Activated CD8-positive, alpha-beta memory T cell treated with anti-CD3 and anti-CD28 coated beads for 1 hour (primary cell): ENCODE data around the gene GP5.

Source experiments
- DNase-seq, 2 donors: peaks; one replicate each; pipeline ENCODE4 v3.0.0-alpha.2; 2020; ENCODE audit warnings: low read depth in 1 of 2; ENCODE audit errors: extremely low read depth in 1 of 2

GP5 gene

DNA sequence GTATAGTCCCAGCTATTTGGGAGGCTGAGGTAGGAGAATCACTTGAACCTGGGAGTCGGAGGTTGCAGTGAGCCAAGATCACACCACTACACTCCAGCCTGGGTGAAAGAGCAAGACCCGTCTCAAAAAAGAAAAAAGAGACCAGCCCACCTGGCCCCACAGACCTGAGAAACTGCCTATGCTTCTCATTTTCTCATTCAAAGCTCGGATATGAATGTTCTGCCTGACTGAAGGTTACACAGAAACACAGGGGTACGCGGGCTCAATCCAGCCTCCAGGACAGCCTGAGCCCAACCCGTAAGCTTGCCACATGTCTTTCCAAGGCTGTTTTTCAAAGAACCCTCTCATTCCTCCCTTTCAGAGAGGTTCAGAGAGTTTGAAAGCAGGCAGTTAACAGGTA is 19.8 kb downstream of the GP5 start:
- no peak for DNase-seq

DNA sequence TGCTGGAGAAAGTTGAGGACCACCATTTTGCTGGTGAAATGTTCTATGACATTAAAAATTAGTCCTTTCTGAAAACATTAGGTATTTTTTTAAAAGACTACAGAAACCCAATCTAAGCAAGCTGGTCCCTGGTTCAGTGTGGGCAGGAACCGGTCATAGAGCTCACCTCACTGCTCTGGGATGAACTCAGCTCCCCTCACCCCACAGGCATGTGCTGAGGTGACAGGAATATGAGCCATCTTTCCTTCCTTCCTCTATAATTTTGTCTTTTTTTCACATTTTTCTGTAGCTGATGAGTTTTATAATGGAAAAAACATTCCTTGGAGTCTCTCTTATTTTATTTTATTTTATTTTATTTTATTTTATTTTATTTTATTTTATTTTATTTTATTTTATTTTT is 21.4 kb downstream of the GP5 start:
- DNase-seq, result no peak

DNA sequence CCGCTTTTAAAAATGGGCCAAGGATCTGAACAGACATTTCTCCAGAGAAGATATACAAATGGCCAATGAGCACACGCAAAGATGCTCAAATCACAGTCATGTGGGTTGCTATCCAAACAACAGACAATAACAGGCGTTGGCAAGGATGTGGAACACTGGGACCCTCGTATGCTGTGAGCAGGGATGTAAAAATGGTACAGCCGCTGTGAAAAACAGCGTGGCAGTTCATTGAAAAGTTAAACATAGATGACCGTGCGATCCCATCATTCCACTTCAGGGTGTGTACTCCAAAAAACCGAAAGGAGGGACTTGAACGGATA is 22.9 kb downstream of the GP5 start:
- no peak for DNase-seq

DNA sequence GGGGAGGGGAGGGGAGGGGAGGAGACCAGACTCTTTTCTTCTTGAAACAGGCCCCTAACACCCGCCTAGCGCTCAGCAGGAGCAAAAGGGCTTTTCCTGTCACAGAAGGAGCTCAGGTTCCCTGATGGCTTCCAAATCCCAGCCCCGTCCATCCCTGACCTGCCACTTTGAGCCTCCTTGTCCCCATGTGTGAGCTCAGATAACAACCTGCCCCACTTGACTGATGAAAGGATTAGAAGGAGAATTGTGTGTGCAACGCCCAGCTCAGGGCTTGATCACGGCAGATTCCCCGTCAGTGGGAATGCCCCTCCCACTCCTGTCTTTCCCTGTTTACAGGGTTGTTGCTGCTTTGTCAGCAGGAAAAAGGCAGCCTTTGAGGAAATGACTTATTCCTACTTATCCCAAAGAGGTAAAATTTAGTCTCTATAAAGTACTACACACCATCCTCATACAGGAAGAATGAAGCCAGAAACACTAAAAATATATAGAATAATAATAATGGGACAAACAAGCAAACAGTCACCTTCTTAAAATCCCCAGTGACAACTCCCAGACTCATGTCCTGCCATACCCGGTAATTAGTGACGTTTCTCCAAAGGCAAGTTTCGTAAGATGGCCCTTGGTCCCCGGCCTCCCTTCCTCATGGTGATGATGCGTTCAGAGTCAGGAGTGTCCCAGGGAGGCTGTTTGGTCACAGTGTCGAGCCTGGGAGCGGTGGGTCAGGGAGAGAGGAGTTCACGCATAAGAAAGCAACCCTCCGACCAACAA is 23.4 kb downstream of the GP5 start:
- DNase-seq, result no peak

DNA sequence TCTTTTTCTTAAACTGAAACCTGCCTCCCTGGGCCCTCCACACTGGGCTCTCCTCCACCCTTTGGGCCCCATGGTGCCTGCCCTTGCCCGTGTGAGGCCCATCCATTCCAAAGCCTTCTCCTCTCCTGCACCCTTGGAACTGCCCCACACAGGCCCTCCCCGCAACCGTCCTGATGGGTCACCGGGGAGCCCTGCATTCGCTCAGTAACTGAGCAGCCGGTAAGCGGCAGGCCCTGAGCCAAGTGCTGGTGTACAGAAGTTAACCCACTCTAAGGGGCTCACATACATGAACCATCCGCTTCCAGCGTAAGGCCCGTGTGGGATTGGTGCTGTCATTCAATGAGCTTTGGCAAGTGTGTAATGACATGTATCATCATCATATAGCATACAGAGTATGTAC is 24.1 kb downstream of the GP5 start:
- DNase-seq, result no peak

DNA sequence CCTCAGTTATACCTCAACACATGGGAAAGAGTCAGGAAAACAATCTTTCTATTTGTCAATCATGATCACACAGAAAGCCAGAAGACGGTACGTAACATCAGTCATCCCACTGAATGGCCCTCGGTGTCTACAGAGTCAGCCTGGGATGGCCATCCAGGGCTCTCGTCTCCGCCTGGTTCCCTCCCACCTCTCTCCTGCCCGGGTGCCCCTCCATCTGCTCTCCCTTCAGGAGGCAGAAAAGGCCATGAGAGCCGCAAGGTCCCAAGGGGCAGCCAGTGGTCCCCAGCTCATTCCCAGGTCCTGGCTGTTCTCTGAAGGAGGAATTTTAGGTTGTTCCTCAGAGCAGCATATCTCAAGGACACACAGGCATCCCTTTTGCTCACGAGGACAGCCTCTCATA is 25.2 kb downstream of the GP5 start:
- no peak for DNase-seq

DNA sequence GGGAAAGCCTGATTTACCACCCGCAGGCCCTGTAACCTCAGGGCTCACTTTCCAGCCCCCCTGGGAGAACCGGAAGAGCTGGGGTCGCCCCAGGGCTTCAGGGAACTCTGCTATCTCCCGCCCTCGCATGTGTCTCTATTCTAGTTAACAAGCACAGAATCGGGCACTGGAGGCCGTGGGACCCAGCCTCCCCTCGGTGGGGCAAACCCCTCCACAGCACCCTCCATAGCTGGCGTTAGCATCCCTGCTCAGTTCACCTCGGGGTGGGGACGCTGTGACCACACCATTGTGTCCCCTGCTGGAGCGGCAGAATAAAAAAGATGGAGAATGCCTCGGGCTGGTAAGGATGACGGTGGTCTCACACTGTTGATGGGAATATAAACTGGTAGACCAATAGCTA is 26.0 kb downstream of the GP5 start:
- no peak for DNase-seq

DNA sequence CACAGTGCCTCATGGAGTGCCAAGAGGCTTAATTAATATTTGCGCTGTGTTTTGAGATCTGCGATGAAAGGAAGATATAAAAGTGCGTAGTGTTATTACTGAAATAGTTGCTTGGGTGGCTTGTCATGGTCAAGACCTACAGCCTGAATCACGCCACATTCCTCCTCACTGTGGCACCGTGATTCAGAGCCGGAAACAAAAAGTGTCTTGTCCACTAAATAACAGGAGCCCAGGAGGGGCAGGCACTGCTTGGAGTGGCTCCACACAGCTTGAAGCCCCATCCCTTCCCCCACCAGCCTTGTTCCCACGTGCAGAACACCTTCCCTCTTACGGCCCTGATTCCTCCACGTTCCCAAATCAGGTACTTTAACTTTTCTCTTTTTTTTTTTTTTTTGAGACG is 28.3 kb downstream of the GP5 start:
- no peak for DNase-seq

DNA sequence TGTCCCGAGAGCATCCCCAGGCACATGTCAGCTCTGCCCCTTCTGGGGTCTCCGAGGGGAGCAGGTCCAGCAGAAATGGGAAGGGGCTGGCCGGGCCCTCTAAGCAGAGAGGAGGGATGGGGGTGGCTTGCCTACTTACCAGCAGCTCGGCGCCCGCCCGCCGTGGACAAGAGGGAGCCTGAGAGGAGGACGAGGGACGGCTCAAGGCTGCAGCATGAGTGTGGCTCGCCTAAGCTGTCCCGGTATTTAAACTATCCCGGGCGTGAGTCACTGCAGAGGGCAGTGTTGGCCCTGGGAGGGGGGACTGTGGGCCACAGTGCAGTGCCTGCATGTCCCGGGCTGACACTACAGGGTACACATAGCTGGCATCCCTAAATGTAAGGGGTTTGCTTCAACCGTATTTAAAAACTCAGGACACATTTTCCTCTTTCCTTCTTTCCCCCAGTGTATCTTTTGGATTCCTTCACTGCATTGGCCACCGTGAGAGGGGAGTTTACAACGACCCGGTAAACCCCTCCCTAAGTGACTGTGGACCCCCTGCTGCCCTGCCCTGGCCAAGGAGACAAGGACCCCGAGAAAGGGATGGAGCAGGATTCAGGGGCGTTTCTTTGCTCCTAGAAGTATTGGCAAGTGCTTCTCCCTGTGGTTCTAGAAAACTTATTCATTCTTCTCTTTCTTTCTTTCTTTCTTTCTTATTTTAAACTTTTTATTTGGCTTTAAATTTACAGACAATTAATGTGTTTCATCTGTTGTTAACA is 29.4 kb downstream of the GP5 start, which contains the start of gene LRRC15:
LRRC15 (minus strand) TSS at position 222 of the 758 bp plus-strand sequence. CDS start 8,700 bp downstream, outside the sequence.
- no peak for DNase-seq

DNA sequence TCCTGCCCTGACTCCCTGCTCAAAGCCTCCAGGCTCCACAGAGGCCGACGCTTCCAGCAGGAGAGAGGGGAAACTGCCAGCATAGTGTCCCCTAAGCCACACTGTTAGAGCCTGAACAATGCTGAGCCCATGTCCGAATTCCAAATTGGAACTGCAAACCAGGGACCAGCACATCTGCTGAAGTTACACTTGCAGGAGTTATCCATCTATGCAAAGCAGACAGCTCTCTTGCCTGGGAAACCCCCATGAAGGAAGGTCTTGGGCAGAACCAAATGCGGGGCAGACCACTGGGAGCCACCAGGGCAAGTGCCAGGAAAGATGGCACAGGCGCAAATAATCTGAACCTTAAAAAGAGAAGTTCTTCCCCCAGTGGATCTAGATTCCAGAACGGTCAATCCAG is 30.1 kb downstream of the GP5 start:
- DNase-seq, result no peak

DNA sequence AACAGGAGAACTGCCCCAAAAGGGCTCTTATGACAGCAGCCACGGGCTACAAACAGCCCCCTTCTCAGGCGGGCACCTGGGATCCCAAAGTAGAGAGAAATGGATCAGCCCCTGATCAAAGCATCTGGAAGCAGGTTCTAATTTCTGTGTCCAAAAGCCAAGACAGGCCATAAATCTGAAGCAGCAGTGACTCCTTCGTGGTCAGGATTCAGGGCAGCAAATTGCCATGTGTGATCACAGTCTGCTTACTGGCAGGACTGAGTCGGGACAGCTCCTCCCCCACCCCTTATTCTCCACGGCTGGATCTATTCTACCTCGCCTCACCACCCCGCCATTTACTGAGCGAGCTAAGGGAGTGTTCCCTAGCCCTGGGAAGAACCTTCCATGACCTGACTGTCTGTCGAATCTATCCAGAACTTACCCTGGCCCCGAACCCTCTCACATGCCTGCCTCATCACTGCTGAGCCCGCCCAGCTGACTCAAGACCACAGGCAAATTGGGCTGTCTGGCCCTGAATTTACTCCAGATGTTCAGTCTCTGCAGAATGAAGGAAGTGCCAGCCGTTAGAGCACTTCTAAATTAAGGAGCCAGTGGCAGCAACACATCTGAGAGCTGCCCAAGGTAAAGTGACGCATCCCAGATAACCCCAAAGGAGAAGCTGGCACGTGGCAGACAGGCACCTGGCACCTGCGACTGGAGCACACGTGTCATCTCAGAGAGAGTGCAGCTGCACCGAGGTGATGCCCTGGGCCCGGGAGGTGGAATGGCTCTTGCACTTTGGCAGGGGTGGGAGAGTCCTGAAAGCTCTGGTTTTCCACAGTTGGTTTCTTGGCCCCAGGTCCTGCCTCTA is 30.8 kb downstream of the GP5 start:
- DNase-seq, result no peak

DNA sequence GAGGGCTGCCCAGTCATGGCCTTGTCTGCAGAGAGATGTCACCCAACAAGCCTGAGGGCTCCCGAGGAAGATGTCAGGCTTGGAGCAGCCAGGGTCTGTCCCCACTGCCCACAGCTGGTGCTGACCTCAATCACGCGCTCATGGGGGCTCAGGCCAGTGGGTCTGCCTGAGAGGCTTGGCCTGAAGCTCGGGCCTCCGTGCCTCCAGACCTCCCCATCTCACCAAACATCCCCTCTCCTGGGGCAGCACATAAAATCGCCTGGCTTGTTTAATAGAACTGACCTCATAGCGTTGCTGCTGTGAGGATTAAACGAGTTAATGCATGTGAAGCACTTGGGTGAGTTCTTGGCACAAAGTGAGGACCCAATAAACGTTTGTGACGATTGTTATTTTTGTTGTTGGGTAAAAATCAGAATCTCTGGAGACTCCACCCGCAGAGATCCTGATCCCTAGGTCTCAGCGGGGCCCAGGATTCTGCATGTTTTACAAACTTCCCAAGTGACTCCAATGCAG is 33.0 kb downstream of the GP5 start:
- DNase-seq, result no peak

DNA sequence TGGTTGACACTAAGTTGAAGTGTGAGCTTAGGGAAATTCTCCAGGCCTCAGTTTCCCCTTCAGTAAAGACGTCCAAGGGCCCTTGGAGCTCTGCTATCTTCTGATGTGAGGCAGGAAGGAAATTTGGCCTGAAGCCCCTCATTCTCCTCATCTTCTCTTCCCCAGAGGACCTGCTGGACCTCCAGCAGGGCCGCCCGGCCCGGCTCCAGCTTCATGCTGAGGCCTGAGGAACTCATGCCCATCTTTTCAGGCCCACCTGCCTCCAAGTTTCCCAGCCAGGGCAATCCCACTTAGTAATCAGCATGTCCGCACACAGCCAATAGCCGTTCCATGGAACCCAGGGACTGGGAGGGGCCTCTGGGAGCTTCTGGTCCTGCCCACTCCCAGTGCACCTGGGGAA is 33.5 kb downstream of the GP5 start:
- no peak for DNase-seq

DNA sequence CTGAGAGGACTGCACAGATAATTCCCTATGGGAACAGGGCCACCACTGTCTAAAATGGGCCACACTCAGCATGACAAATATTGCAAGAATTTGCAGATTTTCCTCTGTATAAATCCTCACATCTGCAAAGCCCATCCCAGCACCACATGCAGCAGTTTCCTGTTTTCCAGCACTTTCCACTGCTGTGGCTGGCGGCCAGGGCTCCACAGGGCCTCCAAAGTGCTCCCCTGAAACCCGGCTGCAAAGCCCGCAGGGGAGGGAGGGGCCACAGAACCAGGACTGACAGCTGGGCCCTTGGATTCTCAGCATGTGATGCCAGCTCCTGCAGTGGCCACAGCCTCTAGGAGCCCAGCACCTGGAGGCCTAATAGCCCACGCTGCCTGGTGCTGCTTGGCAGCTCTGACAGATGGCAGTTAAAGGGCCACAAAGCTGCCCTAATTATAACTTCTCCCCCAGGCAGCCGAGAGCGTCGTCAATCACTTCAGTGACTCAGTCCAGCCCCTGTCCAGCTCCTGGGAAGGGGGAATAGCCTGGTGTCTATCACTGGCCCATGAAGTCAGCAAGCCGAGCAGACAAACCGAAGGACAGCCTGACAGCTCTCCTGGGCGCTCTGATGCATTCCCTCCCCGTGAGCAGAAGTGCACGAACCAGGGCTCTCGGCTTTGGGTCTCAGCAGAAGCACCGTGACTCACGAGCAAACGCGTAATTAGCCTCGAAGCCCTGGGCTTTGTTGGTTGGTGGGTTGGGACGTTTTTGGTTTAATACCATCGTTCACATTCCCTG is 34.2 kb downstream of the GP5 start:
- DNase-seq, result no peak

DNA sequence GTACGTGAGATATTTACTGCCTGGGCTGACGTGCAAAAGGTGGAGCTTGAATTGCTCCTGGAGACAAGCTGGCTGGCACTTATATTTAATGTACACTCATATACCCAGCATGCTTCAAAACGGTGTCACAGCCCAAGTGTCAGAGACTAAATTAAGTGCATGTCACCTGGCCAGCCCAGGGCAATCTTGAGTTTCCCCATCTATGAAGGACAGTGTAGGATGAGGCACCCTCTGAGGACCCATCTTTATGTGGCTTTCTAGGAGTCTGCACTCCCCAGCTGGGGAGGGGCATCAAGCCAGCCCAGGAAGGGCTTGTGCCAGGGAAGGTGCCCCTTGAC is 34.8 kb downstream of the GP5 start:
- no peak for DNase-seq

DNA sequence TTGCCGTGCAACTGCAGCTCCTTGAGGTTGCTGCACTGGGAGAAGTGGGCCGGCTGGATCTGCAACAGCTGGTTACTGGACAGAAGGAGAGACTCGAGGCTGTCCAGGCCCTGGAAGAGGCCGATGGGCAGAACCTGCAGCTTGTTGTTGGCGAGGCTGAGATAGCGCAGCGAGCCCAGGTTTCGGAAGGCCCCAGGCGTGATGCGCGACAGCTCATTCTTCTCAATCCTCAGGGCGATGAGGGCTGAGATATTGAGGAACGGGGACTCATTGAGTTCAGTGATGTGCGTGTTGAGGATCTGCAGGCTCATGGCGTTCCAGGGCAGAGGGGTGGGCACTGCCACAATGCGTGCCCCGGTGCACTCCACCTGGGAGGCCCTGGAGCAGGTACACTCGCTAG is 38.5 kb downstream of the GP5 start:
- no peak for DNase-seq

DNA sequence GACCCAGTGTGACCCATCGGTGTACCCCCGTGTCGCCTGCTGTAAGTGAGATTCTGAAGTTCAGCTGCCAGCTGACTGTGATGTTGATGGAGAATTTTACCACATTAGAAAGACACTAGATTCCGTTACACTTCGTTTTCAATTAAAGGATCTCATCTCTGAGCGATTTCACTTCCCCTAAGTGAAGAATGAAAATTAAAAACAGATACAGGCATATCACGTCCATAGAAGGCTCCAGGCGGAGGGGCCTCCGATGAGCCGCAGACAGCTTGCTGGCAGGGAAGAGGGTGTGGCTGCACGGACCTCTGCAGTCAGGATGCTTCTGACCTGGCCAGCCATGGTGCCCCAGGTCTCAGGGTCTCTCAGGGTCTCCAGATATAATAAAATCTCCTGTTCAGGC is 41.4 kb downstream of the GP5 start:
- DNase-seq, result no peak

DNA sequence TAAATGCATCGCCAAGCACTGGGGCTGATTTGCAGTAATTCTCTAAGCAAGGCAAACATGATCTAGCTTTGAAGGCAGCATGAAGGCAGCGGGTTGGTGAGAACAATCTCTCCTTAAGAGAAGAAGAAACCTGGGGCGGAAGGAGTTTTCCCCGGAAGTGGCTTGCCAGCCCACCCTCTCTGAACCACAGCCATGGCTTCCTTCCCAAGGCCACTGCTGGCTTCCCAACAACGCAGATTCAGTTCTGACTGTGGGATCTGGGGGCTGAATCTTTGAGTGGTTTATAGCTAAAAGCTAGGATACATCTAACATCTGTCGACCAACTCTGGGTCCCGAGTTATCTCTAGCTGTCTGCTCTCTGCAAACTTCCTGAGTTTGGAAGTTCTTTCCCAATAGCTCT is 43.7 kb downstream of the GP5 start:
- no peak for DNase-seq

DNA sequence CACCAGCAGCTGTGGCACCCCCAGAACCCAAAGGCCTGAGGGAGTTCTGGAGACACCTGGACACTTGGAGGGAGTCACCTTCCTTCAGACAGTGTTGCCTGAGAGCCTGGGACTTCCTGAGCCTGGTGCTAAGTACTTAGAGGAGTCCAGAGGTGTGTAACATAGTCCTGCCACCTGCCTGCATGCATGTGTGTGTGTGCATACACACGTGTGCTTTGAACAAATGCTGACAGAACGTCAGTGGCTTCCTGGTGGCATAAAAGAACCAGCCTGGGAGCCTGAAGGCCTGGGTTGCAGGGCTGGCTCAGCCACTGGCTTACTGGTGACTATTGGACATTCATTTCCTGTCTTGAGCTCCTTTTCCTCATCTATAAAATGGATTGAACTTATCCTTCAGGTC is 44.8 kb downstream of the GP5 start:
- DNase-seq, result no peak

DNA sequence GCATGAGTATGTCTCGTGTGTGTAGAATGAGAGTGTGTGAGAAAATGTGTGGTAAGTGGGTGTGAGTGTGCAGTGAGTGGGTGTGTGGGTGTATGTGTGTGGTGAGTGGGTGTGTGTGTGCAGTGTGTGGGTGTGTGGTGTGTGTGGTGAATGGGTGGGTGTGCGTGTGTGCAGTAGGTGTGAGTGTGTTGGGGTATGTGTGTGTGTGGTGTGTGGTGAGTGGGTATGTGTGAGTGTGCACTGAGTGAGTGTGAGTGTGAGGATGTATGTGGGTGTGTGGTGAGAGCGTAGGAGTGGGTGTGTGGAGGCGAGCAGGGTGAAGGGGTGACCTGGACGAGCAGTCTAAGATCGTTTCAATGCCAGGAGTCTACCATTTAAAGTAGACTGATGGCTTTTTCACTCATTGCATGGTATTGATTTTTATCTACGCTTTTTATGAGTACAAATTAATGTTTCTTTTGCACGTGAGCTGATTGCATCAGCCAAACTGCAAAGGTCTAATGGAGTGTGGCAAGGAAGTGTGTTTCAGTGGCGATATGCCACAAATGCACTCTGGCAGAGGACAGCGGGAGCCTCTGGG is 46.3 kb downstream of the GP5 start:
- DNase-seq, result no peak
